ENCODE data around the gene MEGF11.
A peak's percentile ranks its signal among the peaks of the same experiment; 100 is the strongest.
"Not testable (repeated sequence)": the region's sequence is repeated elsewhere in the genome, so short reads cannot be mapped to it uniquely, and the experiment has no call there.

Gene MEGF11

DNA sequence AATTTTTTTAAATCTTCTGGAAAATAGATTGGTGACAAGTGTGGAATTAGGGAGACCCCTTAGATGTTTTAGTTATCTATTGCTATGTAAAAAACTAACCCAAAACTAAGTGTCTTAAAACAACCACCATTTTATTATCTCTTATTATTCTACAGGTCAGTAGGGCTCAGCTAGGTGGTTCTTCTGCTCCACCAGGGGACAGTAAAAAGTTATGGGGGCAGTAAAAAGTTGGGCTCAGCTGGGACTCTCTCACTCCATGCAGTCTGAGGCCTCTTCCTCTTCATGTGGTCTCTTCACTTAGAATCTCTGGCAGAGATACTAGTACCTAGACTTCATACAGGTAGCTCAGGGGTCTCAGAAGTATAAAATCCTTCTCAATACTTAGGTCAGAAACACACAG lies 21.8 kb upstream of the MEGF11 start:
- no peak for DNase-seq

GRCh38 chr15:66270932-66271331 lies 17.4 kb upstream of the MEGF11 start:
- no peak for DNase-seq

DNA sequence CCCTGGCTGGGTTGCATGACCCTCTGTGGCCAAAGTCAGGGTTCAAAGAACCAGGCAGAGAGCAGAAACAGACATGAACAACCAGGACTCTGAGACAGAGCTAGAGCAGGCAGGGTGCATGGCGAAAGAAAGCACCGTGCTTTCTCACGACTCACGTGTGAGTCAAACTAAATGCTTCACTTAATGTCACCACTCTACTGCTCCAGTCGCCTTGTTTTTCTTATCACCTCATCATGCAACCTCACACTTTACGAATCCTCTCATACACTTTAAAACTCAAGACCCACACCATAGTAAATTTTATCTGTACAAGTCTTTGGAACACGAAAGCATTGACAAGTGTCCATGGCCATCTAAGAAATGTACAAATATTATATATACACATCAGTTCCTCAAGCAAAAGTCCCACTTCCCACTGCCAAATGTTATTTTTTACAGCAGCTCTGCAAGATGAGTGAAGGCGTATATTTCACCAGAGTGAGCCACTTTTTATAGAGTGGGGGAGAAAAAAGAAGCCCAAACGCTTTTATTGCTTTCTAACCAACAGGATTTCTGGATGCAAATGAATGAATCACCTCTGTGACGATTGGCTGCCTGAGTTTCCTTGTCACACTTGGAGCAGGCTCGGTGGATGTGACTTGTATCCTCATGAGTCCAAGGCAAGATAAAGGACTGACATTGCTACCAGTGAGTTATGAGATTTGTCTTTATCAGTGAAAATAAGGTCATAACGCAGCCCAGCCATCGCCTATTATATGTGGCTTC lies 16.0 kb upstream of the MEGF11 start:
- DNase-seq, result no peak

GRCh38 chr15:66264859-66265513 lies 11.4 kb upstream of the MEGF11 start:
- no peak for DNase-seq

GRCh38 chr15:66262837-66263236 lies 9.3 kb upstream of the MEGF11 start:
- DNase-seq, result not testable (repeated sequence)

DNA sequence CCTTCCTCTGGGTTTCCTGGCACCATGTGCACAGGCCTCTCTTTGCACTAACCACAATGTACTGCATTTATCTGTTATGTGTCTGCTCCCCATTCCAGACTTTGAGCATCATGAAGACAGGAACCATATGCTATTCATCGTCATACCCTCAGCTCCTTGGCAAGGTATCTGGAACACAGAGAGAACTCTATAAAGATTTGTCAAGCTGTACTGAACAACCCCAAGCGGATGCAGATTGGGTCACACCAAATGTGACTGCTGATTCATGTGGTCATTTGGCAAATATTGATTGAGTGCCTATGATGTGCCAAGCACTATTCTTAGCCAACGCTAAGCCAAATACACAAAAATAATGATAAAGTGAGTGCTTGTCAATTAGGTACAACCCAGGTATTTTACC lies 7.5 kb upstream of the MEGF11 start:
- no peak for DNase-seq

DNA sequence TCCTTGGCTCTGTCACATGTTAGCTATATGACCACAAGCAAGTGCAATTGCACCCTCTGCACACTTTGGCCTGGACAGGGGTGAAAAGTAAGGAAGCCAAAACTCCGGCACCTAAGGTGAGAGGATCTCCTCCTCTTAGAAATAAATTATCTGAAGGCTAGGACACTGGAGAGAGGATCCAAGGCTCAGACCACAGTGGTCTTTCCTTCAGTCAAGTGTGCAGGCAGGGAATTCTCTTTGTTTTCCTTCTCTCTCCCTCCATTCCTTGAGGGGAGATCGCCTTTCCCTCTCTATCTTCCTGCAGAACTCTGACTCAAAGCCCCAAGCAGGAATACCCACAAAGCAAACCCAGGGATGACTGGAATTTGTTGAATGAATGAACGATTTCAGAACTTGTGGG lies 3.1 kb upstream of the MEGF11 start:
- DNase-seq, result no peak

DNA sequence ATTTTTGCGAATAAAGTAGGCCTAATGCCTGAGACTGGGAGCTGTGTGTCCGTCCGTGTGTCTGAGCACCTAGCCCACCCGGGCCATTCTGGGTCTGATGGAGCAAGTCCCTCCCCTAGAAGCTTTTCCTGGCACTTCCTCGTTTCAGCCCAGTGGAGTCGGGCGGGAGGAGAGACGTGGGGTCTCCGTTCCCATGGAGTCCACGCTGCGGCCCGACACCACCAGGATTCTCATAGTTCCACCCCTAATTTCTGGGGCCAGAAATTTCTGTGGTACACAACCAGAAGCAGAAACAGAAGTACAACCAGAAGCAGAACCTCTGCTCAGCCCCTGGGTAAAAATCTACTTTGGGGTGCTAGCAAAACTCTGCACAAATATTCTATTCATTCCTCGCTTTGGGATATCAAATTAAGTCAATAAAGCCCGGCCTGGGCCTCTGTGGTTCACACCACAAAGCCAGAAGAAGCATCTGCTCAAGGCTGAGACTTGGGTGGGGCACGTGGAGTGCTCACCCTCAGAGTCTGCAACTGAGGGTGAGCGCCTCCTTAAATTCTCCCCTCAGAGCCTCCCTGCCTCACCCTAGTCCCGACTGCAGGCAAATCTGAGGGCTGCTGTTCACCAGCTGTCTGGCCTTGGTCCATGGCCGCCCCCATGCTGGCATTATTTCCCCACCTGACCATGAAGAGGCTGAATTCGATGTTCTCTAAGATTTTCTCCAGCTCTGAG lies 1.6 kb upstream of the MEGF11 start:
- no peak for DNase-seq

DNA sequence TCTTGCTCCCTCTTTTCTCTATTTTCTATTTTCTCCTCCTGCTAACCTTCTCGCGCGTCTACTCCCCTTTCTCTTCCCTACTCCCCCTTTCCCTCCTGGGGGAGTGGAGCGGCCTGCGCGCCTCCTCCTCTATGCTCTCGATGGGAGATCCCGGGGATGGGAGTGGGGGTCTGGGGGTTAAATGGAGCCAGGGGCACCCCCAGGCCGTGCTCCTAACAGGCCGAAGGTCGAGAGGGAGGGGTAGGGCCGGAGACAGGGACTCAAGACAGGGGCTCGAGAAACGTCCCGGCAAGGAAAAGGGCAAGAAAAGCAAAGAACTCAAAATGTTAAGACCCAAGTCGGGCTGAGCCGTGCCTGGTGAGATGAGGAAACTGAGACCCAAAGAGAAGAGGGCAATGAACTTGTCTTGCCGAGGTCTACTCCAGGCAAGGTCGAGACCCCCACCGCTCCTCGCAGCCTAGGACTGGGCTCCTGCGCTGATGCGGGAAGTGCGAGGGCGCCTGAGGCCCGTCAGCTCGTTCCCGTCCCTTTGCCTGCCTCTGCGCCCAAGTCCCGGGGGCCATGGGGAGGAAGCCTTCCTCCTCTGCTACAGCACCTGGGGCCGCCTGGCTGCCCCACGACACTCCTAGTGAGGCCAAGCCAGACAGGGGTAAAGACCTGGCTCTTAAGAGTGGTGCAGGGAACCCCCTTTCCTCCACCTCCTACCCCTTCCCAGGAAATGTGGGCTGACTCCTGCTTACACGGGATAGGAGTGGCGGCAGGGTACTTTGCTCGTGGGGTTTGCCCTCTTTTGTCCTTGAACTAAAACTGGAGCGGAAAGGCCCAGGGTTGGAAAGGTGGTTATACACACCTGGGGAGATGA lies 770 bp upstream of the MEGF11 start:
- no peak for DNase-seq

GRCh38 chr15:66252685-66253417 lies 699 bp downstream of the MEGF11 start:
- DNase-seq, result peak in 1 of 2 donors; percentile 7

DNA sequence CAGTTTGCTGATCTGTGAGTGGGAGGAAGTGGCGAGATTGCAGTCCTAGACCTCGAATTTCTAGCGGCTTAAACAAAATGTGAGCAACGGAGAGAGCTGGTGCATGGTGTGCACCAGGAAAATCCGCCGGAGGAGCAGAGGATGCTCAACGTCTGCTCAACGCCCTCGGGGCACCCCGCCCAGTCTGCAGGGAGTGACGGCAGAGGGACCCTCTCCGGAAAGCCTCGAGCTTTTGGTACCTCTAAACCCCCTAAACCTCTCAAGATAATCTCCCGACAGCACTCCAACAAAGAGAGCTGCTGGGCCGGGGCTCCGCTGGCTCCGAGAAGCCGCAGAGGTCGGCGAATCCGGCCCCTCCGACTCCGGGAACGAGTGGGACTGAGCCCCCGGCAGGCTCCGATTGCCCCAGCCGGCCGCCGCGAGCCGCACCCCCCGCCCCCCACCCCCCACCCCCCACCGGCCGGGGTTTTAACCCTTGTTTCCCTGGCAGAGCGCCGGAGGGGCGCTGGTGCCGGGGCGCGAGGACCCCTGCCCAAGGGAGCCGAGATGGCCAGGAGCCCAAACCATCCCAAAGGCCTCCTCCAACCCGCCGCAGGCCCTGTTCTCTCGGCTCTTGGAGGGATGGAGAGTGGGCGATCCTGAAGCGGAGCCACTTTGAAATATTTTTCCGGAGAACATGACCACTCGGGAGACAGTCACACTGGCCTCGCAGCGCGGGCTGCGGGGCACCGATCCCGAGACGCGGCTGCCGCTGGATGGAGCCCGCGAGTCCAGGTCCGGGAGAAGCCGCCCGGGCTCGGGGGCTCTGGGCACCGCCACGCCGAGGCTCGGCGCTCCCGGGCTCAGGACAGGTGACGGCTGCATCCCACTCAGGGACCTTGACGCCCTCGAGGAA lies 1.5 kb downstream of the MEGF11 start:
- DNase-seq, result peak; percentile 26 to 49

DNA sequence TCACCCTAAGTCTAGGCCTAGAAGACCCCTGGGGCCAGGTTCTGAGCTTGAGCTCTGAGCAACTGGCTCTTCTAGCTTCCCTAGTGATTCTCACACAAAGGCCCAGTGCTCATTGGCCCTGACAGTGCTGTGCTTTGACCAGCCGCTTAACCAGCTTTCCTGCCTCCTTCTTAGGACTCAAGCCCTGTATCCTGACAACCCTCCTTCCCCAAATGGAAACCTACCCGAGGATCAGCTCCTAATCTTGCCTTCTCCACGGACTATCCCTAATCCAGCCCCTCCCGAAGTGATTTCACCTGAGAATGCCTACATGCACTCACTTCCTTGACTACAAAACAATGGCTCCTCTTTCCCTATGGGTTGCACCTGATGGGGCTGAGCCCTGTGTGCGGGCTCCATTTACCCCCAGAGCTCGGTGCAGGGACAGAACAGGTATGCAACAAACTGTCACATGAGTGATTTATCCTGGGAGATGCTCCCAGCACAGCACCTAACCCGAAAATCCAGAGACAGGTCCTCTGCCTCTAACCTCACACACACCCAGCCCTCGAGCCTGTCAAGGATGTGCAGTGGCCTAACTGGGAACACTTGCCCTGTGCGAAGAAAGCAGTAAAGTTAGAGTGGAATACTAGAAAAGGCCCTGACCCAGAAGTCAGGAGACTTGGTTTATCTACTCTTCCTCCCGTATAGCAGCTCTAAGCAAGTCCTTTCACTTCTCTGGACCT lies 2.3 kb downstream of the MEGF11 start:
- DNase-seq, result no peak

- DNase-seq, result no peak
Observed at GRCh38 chr15:66249605-66250174, 3.9 kb downstream of the MEGF11 start.

- no peak for DNase-seq
Observed at GRCh38 chr15:66246937-66247336, 6.6 kb downstream of the MEGF11 start.

DNA sequence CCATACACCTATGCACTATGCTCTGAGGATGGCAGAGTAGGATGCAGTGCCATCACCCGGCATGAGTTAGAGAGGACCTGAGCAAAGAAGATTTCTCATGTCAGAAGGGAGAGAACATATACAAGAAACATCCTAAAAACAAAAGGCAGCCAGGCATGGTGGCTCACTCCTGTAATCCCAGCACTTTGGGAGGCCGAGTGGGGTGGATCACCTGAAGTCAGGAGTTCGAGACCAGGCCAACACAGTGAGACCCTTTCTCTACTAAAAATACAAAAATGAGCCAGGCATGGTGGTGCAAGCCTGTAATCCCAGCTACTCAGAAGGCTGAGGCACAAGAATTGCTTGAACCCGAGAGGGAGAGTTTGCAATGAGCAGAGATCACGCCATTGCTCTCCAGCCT lies 7.7 kb downstream of the MEGF11 start:
- not testable (repeated sequence) for DNase-seq

- no peak for DNase-seq
Observed at GRCh38 chr15:66241908-66242285, 11.7 kb downstream of the MEGF11 start.

DNA sequence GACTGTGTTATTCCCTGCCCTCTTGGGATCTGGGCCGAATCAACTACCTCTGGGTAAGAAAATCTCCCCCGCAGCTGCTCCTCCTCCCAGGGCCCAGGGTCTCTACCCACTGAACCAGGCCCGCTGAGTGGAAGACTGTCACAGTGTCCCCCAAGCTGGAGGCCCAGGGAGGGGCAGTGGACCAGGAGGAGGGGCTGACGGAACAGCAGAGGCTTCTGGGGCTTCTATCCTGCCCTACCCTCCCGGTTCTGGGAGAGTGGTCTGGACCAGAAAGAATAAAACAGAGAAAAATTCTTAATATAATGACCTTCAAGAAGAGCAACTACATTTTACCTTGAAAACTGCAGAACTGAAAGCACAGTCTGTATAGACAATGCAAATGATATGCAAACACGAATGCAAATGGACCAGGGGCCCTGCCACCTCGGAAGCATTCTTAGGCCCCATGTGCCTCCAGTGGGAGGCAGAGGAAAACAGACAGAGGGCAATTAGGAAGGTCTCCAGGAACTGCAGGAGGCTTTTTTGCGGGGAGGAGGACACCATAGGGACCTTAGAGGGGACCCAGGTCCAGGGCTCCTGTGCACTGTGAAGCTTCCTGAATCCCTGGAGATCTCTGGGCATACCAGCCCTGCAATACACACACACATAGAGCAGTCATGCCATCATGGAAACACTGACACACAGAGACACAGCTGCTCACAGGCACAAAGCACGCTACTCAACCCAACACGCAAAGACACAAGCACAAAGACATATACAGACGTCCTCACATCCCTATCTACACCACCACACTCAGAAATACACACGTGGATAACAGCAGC lies 12.3 kb downstream of the MEGF11 start:
- no peak for DNase-seq

DNA sequence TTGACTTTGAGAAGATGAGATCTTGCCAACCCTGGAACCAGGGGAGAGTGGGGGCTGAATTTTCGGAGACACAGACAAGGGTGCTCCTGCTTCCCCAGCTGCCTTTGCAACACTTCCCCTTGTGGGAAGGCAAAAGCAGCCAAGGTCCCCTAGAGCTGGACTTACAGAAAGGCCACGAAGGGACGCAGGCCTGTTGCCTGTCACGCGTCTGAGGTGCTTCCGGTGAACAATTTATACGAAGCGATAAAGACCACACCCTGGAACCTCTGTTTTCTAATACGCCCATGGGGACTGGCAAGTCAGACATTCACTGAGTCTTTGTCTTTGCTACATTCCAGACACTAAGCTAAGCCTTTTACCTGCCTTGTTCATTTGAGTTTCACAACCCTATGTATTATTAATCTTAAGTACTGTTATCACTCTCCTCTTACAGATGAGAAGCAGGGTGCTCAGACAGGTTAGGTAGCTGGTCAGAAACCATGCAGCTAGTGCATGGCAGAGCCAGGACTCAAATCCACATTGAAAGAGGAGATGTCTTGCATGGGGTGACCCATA lies 13.2 kb downstream of the MEGF11 start:
- DNase-seq, result no peak

- DNase-seq, result no peak
Observed at GRCh38 chr15:66239514-66239913, 14.0 kb downstream of the MEGF11 start.

All from activated CD4-positive, alpha-beta T cell treated with anti-CD3 and anti-CD28 coated beads for 4 hours (primary cell).